Esophagus squamous epithelium (tissue), 4 donors: ENCODE measurements around the gene SVIL.
"Not testable (repeated sequence)": the region's sequence is repeated elsewhere in the genome, so short reads cannot be mapped to it uniquely, and the experiment has no call there.

Source experiments
- CTCF ChIP-seq, 6 experiments: fragments of 450-650 bp in 4 of 6; fragments of 200-600 bp in 2 of 6; sonication (generic) in 2 of 6; IDR thresholded peaks; one replicate each; pipeline ENCODE4 v1.5.1; 2016 to 2019; ENCODE audit warnings: antibody characterized with exemption in 6 of 6, mild to moderate bottlenecking in 4 of 6, moderate library complexity in 4 of 6
- POLR2A ChIP-seq, 4 donors: fragments of 450-650 bp; IDR thresholded peaks; one replicate each; pipeline ENCODE4 v1.6.1; 2017; ENCODE audit warnings: antibody characterized with exemption in 4 of 4, mild to moderate bottlenecking in 4 of 4, moderate library complexity in 3 of 4

- not testable (repeated sequence) for TF ChIP-seq CTCF, POLR2A (IDR thresholded peaks at IDR 0.05)
Measured at GRCh38 chr10:29515104-29515503, 119.7 kb downstream of the SVIL start.
